TTC549 (cell line): ENCODE data around the gene CBX7.

Experiments used
- FAIRE-seq: peaks from 2 replicates; lab custom pipeline; 2012; peaks lifted over from hg19 to GRCh38; lab: Jason Lieb, UNC

The CBX7 gene

DNA sequence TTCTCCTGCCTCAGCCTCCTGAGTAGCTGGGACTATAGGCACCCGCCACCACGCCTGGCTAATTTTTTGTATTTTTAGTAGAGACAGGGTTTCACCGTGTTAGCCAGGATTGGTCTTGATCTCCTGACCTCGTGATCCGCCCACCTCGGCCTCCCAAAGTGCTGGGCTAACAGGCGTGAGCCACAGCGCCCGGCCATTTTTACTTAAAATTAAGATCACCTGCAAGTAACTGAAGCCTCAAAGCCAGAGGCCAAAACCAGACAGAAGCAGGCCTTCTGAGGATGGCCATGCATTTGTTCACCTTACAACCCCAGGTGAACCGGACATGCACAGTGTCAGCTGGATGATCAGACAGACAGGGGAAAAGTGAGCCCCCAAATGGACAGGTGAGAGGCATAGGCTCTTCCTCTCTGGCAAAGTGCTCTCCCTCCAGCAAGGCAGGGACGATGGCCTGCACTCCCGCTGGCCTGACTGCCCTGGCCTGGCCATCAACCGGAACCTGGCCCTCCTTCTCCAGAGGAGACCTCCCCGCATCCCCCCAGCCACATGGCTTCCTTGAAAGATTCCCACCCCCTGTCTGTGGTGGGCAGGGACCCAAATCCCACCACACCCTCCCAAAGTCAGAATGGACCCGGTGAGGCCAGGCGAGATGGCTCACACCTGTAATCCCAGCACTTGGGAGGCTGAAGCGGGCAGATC is 29.6 kb downstream of the CBX7 start:
- FAIRE-seq, result no peak

DNA sequence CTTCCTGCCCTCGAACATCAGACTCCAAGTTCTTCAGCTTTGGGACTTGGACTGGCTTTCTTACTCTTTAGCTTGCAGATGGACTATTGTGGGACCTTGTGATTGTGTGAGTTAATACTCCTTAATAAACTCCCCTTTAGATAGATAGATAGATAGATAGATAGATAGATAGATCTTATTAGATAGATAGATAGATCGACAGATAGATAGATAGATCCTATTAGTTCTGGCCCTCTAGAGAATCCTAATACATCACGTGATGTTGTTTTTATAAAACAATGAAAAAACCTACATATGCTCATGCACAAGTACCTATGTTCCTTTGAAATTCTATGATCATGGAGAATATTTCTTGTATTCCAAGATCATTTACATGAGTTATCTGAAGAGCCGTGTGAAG is 31.5 kb downstream of the CBX7 start:
- FAIRE-seq, result no peak

DNA sequence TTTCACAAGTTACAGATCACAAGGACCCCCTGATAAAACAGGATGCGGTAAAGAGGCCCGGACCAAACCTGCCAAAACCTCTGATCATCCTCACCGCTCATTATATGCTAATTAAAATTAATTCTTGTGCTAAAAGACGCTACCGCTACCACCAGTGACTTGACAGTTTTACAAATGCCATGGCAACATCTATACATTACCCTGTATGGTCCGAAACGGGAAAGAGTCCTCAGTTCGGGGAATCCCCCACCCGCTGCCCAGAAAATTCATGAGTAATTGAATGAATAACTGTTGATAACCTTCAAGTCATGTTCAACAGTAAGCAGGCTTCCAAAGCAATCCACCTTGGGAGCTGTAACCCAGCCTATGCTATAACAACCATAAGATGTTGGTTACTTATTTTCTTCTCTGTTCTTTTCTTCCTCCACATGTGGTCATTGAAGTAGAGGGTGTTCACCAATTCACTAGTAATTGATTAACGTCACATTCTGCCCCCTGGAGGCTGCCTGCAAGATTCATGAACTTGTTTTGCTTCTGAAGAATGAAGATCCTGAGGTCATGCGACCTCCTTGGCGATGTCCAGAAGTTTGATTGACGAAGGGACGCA is 34.8 kb downstream of the CBX7 start:
- FAIRE-seq, result no peak

DNA sequence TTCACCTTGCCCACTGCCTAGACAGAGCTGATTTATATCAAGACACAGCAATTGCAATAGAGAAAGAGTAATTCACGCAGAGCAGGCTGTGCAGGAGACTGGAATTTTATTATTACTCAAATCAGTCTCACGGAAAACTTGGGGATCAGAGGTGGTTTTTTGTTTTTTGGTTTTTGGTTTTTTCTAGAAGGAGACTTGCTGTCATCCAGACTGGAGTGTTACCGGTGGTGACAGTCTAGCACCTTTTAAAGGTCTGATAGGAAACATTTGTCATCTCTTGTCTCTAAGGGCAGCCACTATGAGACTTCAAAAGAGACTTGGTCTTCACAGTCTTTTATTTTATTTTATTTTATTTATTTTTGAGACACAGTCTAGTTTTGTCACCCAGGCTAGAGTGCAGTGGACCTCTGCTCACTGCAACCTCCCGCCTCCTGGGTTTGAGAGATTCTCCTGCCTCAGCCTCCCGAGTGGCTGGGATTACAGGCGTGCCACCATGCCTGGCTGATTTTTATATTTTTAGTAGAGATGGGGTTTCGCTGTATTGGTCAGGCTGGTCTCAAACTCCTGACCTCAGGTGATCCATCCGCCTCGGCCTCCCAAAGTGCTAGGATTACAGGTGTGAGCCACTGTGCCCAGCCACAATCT is 36.4 kb downstream of the CBX7 start:
- FAIRE-seq, result no peak

DNA sequence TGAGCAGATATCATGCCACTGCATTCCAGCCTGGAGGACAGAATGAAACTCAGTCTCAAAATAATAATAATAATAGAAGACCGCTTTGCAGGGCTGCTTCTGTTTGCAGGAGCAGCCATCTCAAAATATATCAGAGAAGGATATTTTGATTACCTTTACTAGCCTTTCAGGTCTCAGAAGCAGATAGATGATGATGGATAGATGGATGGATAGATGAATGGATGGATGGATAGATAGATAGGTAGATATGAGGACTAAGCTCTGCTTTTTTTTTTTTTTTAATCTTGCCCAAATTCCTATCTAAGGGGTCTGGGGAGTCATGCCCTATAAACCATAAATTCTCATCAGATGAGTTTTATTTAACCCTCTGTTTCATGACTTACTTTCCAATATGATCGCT is 36.9 kb downstream of the CBX7 start:
- FAIRE-seq, result no peak

DNA sequence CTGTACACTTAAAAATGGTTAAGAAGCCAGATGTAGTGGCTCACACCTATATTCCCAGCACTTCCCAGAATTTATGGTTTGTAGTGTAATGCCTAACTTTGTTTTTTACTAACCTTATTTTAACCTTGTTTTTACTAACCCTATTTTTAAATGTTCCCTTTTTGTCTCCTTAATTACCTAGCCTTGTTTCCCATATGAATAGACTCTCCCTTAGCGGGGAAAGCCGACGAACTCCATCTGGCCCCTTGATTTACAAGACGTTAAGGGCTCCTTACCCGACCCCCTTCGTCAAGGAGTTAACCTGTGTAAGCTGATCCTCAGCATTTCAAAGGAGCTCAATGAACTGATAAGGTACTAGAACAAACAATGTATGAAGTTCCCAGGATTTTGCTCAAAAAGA is 38.4 kb downstream of the CBX7 start:
- FAIRE-seq, result no peak

DNA sequence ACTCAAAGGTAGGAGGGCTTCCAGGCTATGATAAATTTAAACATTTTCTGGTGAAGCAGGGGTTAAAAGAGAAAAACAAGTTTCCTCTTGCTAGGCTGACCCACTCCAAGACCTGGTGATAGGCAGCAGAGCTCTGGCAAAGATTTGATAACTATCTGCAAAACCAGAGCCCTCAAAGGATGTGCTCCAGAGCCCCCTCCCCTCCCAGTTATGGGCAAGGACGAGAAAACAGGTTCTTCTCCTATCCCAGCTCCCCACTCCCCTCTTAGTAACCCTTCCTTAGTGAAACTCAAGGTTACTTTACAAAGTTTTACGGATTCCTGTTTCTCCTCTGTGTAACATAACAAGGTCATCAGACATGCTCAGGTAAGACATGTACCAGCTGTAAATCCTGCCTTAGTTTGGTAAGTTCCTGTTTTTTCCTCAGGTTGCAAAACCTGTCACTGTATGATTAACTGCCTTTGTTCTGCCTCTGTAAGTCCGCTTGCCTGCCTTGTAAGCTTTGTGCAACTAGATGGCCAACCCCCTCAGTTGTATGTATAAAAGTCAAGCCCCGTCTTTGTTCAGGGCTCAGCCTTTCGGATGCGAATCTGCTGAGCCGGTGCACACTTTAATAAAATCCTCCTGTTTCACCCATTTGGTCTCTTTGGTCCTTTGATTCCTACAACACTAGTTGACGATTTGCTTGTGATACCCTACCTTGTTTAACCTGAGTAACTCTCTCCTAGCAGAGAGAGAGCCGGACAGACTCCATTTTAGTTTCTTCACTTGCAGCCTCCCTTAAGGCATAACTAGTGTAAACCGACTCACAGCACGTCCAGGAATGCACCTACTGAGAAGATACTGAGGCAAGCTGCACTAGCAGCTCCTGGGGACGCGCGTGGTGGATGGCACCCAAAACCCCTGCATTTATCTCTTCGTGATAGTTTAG is 41.6 kb downstream of the CBX7 start:
- no peak for FAIRE-seq

DNA sequence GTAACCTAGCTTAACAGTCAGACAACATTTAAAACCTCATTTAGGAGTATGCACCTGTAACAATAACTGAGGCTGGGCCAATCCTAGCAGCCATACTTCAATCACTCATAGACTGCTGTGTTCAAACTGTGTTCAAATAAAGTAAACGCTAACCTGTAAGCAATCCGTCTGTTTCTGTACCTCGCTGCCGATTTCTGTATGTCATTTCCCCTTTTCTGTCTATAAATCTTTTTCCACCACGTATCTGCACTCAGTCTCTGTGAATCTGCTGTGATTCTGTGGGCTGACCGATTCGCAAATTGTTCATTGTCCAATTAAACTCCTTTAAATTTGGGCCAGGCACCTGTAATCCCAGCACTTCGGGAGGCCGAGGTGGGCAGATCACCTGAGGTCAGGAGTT is 43.1 kb downstream of the CBX7 start:
- no peak for FAIRE-seq

DNA sequence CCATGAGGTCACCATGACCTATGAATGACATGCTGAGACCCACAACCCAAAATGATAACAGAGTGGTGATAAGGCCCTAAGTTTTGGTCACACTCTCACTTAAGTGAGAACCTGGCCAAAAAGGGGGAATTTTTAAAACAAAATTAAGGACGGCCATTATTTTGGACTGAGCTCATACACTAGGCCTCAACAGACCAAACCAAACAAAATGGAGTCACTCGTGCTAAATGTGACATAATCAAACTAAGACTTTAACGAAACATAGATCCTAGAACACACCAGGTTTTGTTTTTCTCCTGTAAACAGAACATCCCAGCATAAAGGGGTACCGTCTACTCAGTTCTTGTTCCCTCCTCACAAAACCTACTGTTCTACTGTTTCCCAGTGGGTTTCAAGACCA is 44.0 kb downstream of the CBX7 start:
- no peak for FAIRE-seq

DNA sequence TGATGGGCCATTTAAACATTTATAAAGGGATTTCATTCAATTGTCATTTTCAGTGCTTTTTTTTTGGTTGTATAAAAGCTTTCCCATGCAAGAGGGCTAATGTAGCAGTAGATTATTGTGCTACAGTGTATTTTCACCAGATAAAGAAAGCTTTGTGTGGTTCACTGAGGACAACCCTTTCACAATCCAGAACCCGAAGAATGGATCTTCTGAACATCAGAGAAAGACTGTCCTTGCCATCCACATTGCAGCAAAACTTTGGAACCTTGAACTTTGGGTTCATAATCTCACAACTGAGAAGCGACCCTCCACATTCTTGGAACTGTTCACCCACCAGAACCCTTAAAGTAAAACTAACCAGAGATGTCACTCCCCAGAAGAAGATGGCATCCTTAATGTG is 46.2 kb downstream of the CBX7 start:
- no peak for FAIRE-seq

DNA sequence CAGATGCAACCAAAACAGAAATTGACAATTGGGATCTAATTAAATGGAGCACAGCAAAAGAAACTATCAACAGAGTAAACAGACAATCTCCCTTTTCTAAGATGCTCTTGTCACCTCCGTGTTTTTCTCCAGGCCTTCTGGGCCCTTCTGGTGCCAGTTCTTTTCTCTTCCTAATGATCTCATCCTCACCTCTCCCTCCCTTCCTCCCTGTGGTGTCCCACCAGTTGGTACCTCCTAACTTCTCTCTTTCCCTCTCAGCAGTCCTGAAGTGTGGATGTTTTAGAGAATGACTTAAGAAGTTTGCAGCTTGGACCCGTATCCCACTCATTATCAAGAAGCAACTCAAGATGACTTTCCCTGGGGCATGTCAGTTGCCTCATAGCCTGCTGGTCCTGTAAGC is 49.0 kb downstream of the CBX7 start:
- FAIRE-seq, result no peak

DNA sequence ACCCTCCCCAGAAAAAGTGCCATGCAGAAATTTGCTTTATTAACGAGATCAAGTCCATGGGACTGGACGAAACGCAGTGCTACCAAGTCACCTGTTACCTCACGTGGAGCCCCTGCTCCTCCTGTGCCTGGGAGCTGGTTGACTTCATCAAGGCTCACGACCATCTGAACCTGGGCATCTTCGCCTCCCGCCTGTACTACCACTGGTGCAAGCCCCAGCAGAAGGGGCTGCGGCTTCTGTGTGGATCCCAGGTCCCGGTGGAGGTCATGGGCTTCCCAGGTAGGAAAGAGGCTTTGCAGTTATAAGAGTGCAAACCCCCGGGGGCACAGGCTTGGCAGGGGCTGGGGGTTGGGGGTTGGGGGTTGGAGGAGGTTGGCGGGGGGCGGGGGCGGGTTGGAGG is 51.3 kb downstream of the CBX7 start:
- FAIRE-seq, result no peak

DNA sequence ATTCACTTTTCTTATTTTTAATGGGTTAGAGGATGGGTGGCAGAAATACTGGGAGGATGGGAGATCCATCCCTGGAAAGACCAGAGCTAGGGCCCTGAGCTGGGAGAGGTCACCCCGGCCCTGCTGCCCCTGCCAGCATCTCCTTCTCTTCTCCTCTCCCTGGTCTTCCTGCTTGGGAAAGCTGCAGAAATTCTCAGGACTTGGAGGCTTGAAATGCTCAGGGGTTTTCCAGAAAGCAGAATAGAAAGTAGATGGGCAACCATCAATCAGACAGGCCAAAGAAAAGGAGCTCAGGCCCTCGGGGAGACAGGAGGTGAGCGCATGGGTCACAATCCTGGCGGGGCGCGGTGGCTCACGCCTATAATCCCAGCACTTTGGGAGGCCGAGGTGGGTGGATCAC is 53.9 kb downstream of the CBX7 start:
- no peak for FAIRE-seq

DNA sequence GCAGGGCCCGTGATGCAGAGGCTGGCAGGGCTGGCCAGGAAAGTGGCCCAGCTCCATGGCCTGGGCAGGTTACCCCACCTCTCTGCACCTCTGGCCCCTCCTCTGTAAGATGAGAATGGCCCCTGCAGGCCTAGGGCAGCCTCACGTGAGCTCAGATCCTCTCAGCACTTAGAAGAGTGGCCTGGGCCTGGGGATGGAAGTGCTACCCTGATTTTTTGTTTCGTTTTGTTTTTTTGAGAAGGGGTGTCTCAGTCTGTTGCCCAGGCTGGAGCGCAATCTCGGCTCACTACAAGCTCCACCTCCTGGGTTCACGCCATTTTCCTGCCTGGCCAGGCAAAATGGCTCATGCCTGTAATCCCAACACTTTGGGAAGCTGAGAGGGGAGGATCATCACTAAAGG is 54.5 kb downstream of the CBX7 start:
- no peak for FAIRE-seq

DNA sequence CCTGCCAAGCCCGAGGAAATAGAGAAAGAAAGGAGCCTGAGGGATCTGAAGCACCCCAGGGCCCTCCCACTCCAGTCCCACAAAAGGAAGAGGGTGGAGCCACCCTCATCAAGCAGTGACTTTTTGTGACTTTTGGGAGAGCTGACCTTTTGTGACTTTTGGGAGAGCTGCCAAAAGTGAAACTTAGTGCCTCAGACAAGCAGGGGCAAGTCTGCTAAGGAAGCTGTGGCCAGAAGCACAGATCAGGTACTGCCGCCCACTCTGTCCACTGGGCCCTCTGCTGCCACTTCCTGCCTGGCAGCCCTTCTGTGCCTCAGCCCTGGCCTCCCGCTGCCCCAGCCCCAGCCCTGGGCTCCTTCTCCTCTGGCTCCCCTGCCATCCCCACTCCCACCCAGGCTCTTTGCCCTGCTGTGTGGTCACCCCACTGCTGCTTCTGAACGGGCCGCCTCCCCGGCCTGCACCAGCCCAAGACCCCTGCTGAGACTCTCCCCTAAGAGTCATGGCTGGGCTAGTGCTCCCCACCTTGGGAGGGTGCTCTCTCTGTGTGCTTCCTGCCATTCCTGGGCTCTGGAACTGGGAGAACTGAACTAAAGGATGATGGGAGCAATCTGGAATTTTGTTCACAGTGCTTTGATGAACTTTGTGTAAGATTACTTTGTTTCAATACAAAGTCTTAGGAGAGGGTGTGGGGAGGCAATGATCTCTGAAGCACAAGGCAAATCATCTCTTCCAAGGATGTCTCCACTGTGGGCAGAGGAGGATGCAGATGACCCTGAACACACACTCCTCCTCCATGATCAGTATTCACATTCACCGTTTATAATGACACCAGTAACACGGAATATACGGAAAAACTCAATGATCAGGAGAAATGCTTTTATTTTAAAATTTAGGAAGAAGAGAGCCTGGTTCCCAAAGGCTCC is 55.1 kb downstream of the CBX7 start, which contains the start of gene APOBEC3H:
Gene APOBEC3H, plus strand, starts transcription at position 147 of the 923 bp plus-strand sequence. CDS start 3,035 bp downstream, outside the sequence.
- FAIRE-seq, result no peak

DNA sequence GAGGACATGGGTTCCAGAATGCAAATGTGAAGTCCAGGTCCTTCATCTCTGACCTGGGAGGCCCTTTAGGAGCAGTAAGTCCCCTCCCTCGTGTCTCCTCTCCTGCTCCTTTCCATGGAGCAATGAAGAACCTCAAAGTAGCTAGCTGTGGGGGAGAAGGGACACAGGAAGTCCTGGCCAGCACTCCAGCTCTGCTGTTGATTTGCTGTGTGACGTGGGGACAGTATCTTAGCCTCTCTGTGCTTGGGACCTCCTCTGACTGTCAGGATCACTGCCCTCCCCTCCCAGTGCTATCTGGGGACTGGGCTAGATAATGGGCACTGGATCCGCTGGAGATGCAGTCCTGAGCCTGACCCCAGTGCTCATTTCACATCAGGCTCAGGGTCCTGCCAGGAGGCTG is 56.5 kb downstream of the CBX7 start:
- no peak for FAIRE-seq

DNA sequence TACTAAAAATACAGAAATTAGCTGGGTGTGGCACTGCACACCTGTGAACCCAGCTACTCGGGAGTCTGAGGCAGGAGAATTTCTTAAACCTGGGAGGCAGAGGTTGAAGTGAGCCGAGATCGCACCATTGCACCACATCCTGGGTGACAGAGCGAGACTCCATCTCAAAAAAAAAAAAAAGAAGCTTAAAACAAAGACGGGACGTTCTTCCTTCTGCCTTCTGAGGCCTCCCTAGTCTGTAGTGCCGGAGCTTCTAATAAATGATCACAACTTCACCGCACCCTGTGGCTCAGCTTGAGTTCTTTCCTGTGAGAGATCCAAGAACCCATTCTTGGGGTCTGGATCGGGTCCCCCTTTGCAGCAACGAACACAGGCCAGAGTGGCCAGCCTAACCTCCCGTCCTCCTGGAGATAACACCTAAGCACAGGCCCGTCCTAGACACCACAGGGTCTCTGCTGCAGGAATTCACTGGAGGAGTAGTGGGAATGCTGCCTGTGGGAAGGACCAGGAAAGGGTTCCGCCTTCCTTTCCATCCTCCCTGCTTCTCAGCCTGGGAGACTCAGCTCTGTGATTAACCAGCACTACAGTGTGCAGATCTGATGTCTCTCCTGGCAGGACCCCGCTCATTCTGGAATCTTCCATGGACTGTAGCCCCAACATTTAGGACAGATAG is 57.6 kb downstream of the CBX7 start:
- FAIRE-seq, result no peak

DNA sequence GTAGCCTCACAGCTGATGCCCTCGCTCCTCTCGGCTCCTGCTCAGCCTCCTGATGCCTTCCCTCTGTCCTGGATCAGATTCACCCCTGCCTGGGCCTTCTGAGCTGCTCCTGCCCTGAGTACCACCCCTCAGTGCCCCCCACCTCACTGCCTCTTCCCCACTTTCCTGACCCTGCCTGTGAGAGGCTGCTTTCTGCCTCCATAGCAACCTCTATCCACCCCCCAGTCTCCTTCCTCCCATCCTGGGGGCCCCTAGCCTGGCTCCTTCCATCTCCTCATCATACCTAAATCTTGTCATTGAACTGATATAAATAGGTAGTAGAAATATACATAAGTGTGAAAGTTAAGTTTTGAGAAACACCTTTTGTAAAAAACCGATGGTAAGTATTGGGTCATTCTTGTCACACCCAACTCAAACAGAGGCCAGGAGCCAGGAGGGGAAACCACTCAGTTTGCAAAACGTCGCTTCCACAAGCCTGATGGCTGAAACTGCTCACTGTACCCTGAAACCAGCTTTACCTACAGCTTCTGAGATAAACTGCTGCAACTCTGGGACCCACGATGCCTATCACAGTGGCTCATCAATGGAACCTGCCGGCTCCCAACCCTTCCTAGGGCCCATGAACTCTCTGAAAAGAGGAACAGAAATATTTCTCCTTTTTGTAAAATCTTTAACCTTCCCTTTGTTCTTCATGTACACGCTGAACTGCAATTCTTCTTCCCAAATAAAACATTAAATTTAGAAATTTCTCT is 60.2 kb downstream of the CBX7 start:
- no peak for FAIRE-seq

DNA sequence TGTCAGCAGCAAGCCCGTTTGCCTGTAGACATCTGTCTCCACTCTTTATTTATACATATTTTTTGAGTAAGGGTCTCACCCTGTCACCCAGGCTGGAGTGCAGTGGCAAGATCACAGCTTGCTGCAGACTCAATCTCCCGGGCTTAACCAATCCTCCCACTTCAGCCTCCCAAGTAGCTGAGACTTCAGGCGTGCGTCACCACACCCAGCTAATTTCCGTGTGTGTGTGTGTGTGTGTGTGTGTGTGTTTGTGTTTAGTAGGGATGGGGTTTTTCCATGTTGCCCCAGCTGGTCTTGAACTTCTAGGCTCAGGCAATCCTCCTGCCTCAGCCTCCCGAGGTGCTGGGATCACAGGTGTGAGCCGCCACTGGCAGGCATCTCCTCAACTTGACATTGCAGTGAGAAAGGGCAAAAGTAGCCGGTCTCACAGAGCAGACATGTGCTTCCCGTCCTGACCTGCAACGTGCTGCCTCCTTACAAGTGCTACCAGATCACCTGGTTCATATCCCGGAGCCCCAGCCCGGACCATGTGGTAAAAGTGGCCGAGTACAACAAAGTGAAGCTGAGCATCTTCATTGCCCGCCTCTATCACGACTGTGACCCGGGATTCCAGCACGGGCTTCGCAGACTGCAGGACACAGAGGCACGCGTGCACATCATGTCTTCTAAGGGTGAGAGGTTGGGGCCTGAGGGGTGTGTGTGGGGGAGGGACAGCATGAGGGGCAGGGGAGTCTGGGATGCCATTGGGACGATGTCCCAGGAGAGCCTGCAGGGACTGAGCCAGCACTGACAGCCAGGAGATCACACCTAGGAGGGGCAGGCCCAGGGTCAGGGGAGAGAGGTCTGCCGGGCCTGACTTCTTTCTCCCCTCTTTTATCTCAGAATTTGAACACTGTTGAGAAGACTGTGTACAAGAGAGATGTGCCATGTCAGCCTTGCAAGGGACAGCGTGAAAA is 61.1 kb downstream of the CBX7 start:
- no peak for FAIRE-seq
